Ishikawa (cell line): ENCODE measurements around the gene NOP58.

Source experiments
- CEBPB ChIP-seq: IDR thresholded peaks from 2 replicates; pipeline ENCODE4 v1.6.1; 2012
- CREB1 ChIP-seq: IDR thresholded peaks from 2 replicates; pipeline ENCODE4 v1.6.1; 2012; ENCODE audit warnings: low read depth
- EGR1 ChIP-seq: IDR thresholded peaks from 2 replicates; pipeline ENCODE4 v1.6.1; 2012
- EP300 ChIP-seq: IDR thresholded peaks from 2 replicates; pipeline ENCODE4 v1.6.1; 2012; ENCODE audit warnings: borderline replicate concordance
- FOXM1 ChIP-seq: IDR thresholded peaks from 2 replicates; pipeline ENCODE4 v1.6.1; 2012; ENCODE audit warnings: low read depth, borderline replicate concordance
- MAX ChIP-seq: IDR thresholded peaks from 2 replicates; pipeline ENCODE4 v1.6.1; 2012
- NFIC ChIP-seq: IDR thresholded peaks from 2 replicates; pipeline ENCODE4 v1.6.1; 2012
- RAD21 ChIP-seq: IDR thresholded peaks from 2 replicates; pipeline ENCODE4 v1.6.1; 2012; ENCODE audit warnings: low read depth
- TAF1 ChIP-seq: IDR thresholded peaks from 2 replicates; pipeline ENCODE4 v1.6.1; 2012; ENCODE audit warnings: low read depth, mild to moderate bottlenecking
- TCF12 ChIP-seq: IDR thresholded peaks from 2 replicates; pipeline ENCODE4 v1.6.1; 2012; ENCODE audit warnings: low read depth
- TEAD4 ChIP-seq: IDR thresholded peaks from 2 replicates; pipeline ENCODE4 v1.6.1; 2012
- USF1 ChIP-seq: IDR thresholded peaks from 2 replicates; pipeline ENCODE4 v1.6.1; 2012
- YY1 ChIP-seq: IDR thresholded peaks from 2 replicates; pipeline ENCODE4 v1.6.1; 2012; ENCODE audit warnings: low read depth
- ZBTB7A ChIP-seq: IDR thresholded peaks from 2 replicates; pipeline ENCODE4 v1.6.1; 2012; ENCODE audit warnings: low read depth
- TF ChIP-seq, protein P1 (sequence below): IDR thresholded peaks from 2 replicates; pipeline ENCODE4 v1.6.1; 2012; ENCODE audit warnings: low read depth, mild to moderate bottlenecking

Gene NOP58

GRCh38 chr2:202335791-202336467, 70.4 kb downstream of the NOP58 start:
- TF ChIP-seq ZBTB7A = no peak
- no peak for TF ChIP-seq TCF12
- no peak for TF ChIP-seq EGR1
- TF ChIP-seq TEAD4 = no peak
- TF ChIP-seq FOXM1 = no peak
- no peak for TF ChIP-seq EP300
- TF ChIP-seq TAF1 = no peak
- TF ChIP-seq, protein P1, sequence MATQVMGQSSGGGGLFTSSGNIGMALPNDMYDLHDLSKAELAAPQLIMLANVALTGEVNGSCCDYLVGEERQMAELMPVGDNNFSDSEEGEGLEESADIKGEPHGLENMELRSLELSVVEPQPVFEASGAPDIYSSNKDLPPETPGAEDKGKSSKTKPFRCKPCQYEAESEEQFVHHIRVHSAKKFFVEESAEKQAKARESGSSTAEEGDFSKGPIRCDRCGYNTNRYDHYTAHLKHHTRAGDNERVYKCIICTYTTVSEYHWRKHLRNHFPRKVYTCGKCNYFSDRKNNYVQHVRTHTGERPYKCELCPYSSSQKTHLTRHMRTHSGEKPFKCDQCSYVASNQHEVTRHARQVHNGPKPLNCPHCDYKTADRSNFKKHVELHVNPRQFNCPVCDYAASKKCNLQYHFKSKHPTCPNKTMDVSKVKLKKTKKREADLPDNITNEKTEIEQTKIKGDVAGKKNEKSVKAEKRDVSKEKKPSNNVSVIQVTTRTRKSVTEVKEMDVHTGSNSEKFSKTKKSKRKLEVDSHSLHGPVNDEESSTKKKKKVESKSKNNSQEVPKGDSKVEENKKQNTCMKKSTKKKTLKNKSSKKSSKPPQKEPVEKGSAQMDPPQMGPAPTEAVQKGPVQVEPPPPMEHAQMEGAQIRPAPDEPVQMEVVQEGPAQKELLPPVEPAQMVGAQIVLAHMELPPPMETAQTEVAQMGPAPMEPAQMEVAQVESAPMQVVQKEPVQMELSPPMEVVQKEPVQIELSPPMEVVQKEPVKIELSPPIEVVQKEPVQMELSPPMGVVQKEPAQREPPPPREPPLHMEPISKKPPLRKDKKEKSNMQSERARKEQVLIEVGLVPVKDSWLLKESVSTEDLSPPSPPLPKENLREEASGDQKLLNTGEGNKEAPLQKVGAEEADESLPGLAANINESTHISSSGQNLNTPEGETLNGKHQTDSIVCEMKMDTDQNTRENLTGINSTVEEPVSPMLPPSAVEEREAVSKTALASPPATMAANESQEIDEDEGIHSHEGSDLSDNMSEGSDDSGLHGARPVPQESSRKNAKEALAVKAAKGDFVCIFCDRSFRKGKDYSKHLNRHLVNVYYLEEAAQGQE = no peak
- no peak for TF ChIP-seq CREB1
- TF ChIP-seq USF1 = no peak
- no peak for TF ChIP-seq NFIC
- TF ChIP-seq MAX = no peak
- TF ChIP-seq RAD21 = no peak
- no peak for TF ChIP-seq YY1
- no peak for TF ChIP-seq CEBPB

GRCh38 chr2:202337151-202337550, 71.6 kb downstream of the NOP58 start:
- no peak for TF ChIP-seq MAX
- TF ChIP-seq TEAD4 = 0 out of 2 replicates have a peak, but pooled peaks have one; percentile 5
- TF ChIP-seq USF1 = peak; percentile 16; the same call in 1 of the 2 replicates

DNA sequence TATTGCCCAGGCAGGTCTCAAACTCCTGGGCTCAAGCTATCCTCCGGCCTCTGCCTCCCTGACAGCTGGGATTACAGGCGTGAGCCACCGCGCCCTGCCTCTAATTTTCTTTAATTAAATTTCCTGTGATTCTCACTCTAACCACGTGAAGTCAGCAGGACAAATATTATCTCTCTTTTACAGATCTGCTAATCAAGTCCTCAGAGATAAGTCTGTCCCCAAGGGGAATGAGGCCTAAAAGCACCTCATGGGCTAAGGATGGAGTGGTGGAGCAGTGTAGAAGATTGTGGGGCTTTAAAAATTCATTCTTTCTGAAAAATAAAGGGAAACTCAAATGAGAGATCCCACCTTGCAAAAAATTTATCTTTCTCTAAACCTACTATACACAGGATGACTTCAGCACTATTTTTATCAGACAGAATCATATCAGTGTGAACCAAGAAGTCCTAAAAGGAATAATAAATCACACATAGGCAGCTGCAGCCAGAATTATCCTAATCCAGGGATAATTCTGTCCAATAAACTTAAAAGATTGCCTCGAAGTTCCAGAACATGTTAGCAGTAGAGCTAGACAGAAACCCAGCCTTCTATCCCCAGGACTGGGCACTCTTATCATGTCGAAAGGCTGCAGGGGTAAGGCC, 72.3 kb downstream of the NOP58 start:
- TF ChIP-seq TAF1 (no peak), EGR1 (no peak), FOXM1 (no peak), ZBTB7A (no peak), MAX (no peak), TEAD4 (no peak), CEBPB (no peak), YY1 (no peak), RAD21 (no peak), CREB1 (no peak), NFIC (no peak), EP300 (no peak), TCF12 (no peak), USF1 (no peak)
- TF ChIP-seq, protein P1 = no peak

DNA sequence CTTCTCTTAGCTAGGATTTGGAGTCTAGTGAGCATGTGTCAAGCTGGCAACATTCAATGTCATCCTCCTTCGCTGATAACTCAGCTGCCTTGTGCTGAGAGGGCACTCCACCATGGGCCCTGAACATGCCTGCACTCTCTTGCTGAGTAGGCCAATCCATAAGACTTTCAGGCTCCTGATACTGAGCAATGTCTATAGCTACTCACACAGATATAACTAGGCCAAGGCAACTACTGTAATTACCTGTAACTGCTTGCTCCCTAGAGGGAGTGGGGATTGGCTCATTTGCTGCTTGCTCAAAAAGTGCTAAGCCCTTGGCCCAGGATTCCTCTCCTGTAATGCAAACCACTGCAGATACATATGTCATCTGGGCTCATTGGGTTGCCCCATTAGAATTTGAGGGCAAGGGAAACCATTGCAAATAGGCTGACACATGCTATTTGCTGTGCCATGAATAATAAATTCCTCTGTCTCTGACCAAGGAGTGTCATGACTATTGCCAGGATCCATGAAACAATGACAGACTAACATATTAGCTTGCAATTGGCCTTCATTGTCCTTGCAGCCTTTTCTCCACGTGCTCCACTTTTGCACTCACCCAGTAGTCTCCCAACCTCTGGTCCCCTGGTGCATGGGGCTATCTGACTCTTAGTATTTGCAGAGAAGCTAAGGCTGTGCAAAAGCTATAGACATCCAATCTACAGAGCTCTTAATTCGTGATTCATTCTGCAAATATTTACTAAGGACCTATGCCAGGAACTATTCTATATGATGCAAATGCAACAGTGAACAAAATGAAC, 73.7 kb downstream of the NOP58 start:
- no peak for TF ChIP-seq CREB1
- TF ChIP-seq FOXM1 = no peak
- TF ChIP-seq TEAD4 = peak; percentile 28; the same call in 1 of the 2 replicates
- no peak for TF ChIP-seq YY1

- TF ChIP-seq EGR1 (no peak), TAF1 (no peak), CREB1 (no peak), YY1 (no peak), CEBPB (no peak), RAD21 (no peak), TEAD4 (no peak), USF1 (no peak), MAX (no peak), EP300 (no peak), NFIC (no peak), ZBTB7A (no peak), FOXM1 (no peak)
- TF ChIP-seq, protein P1 = no peak
Measured at GRCh38 chr2:202344178-202344577, 78.6 kb downstream of the NOP58 start.
